Peyer's patch (tissue), 4 donors: Measurements from ENCODE around the gene MAGI3.

Source experiments
- CTCF ChIP-seq, 6 experiments: fragments of 450-650 bp in 4 of 6; fragments of 200-600 bp in 2 of 6; sonication (generic) in 1 of 6; IDR thresholded peaks; one replicate each; pipeline ENCODE4 v1.5.1; 2017 to 2019; ENCODE audit warnings: antibody characterized with exemption in 6 of 6, mild to moderate bottlenecking in 3 of 6, moderate library complexity in 1 of 6
- POLR2A ChIP-seq, 2 donors: fragments of 450-650 bp; IDR thresholded peaks; one replicate each; pipeline ENCODE4 v1.5.1; 2017; ENCODE audit warnings: antibody characterized with exemption in 2 of 2, mild to moderate bottlenecking in 2 of 2, moderate library complexity in 2 of 2

- no peak for TF ChIP-seq POLR2A (IDR thresholded peaks at IDR 0.05)
- no peak for TF ChIP-seq CTCF (IDR thresholded peaks at IDR 0.05)
These were observed 47.4 kb downstream of the MAGI3 start for GRCh38 chr1:113437554-113438341.
